Bladder microvascular endothelial cell (primary cell): Measurements from ENCODE around the gene GNAI3. TPM values are rescaled to one million over a fixed set of nuclear protein-coding genes. Genes with fewer than 3 reads are reported as not detected.

Experiments used
- total RNA-seq: library from RNA; depleted of rRNA; stranded (reverse); fragments of >200 nt; gene quantifications from 2 replicates; pipeline ENCODE4 v1.2.3, GENCODE V29; 2014

GNAI3 gene
- 11.5 and 18.3 TPM in 2 replicates for total RNA-seq

GRCh38 chr1:109548321-109549267 lies at the start of gene GNAI3:
Gene GNAI3 (plus strand): TSS chr1:109548615. CDS start chr1:109548721, 106 bp downstream.

DNA sequence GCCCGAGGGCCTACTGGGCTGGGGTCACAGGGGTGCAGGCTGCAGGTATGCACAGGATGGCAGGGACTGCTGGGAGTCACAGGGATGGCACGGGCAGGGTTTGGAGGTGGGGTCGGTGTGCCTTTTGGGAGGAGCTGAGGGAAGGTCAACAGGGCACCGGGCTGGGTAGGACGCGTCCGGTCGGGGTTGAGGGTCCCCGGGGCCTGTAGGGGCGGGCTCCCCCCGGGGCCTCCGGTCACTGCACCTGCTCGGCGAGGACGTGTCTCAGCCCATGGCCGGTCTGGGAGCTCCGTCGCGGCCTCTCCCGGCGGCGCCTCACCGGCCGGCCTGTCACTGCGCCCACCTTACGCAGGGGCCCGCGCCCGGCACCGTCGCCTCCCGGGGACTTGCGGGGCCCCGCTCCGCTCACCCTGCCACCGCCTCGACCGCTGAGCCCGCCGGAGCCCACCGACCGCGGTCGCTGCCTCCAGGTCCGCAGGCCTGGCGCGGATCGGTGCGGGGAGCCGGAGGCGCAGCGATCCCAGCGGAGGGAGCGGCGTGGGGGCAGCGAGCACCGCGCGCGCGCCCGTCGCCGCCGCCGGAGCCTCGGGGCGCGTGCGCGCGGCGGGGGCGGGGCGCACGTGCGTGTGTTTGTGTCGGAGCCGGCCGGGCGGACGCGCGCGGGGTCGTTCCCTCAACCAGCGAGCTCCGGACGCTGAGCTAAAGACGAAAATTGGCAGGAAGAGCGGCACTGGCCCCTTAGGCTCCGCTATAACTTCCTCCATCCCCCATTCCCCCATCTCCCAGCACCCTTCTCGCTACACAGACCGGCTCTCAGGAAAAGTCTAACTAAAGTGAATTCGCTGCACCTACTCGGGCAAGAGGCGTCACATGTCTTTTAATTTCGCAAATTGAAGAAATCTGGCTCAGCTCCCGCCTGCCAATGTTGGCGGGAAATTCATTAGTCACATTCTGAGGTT lies 39.0 kb upstream of the GNAI3 start, which contains the start of gene AMIGO1:
TSS of gene AMIGO1 (minus strand) at position 552 of the 959 bp plus-strand sequence. CDS start 815 bp downstream, outside the sequence.

DNA sequence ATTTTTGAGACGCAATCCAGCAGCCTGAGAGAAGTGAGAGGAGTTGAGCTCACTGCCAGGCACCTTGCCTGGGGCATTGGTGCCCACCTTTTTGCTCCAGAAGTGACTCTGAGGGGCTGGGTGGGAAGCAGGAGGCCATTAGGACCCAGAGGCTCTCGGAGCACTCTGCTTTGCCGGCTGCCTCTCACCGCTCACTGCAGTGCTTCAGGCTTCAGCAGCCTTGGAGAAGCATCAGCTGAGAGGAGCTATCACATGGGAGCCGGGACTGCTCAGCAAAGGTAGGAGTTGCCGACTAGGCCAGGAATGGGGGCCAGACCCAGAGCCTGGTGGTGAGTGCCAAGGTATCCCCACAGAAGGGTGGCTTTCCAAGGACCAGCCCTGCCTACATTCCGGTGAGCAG lies 8.7 kb upstream of the GNAI3 start, which contains the start of gene GPR61:
TSS of gene GPR61 (plus strand) at position 197 of the 400 bp plus-strand sequence. CDS start 3,151 bp downstream, outside the sequence.

GRCh38 chr1:109619576-109620400 lies 71.4 kb downstream of the GNAI3 start, which contains the start of the genes AMPD2 and GNAT2:
Gene AMPD2 (plus strand): TSS chr1:109619837. CDS start chr1:109621176, 1,339 bp downstream.
Gene GNAT2 (minus strand): TSS chr1:109619616. CDS start chr1:109612870, 6,746 bp downstream.

DNA sequence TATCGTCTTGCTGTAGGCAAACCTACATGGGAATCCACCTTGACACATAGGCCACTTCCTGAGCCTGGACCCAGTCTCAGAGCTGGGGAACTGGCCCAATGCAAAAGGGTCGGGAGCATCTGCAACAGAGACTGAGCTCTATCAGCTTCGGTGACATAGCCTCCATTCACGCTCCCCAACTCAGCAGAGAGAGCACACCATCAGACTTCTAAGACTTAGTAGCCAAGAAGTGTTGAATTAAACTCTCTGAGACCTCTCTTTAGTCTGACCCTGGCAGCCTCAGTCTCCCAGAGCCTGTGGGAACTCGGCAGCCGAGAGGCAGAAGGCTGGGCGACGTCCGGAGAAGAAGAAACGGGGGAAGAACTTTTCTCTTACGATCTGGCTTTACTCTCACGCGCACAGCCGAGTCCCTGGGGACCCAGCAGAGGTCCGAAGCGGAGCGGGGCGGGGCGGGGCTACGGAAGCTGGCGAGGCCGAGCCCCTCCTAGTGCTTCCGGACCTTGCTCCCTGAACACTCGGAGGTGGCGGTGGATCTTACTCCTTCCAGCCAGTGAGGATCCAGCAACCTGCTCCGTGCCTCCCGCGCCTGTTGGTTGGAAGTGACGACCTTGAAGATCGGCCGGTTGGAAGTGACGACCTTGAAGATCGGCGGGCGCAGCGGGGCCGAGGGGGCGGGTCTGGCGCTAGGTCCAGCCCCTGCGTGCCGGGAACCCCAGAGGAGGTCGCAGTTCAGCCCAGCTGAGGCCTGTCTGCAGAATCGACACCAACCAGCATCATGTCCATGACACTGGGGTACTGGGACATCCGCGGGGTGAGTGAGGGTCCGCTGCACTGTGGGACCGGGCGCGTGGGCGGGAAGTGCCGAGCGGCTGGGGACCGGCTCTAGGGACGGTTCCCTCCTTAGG lies 107.5 kb downstream of the GNAI3 start, which contains the start of gene GSTM4:
TSS of gene GSTM4 (plus strand) at position 485 of the 905 bp plus-strand sequence. CDS start at position 776, 291 bp downstream.

DNA sequence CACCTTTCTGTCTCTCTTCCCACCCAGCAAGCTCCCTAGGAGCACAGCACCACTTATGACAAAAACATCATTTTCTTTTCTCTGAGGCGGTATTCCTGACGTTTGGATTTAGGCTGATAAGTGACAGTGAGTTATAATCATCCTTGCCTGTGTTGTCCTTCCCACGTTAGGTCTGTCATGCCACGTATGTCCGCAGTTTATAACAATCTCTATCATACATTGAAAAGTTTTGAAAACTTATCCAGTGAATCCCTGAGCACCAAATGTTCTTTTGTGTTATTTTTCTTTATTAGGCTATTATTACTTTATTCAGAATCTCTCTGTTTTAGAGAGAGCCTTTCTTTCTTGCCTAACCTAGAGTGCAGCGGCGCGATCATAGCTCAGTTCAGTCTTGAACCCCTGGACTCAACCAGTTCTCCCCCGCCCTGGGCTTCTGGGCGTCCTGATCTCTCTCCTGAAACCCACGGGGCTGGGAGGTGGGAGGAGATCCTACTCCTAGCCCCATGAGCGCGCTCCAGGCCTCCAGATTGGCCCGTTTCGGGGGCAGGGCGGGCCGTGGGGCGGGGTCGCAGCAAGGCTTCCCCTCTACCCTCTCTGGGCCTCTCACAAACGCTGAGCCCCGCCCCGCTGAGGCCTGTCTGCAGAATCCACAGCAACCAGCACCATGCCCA lies 119.2 kb downstream of the GNAI3 start, which contains the start of gene GSTM2:
TSS of gene GSTM2 (plus strand) at position 606 of the 671 bp plus-strand sequence. CDS start at position 665, 59 bp downstream.

Other genes with a start within 250 kb of the GNAI3 start
- not detected in 2 replicates for gene MYBPHL, start 241.6 kb upstream of the GNAI3 start, total RNA-seq
- gene SORT1, start 150.7 kb upstream of the GNAI3 start, total RNA-seq, result 14.9 and 32.0 TPM in 2 replicates
- 36.8 and 48.5 TPM in 2 replicates for gene PSMA5, start 122.2 kb upstream of the GNAI3 start, total RNA-seq
- gene SYPL2, start 82.1 kb upstream of the GNAI3 start, total RNA-seq, result 0.13 TPM in 1 of 2 replicates, not detected in the other
- gene ATXN7L2, start 64.7 kb upstream of the GNAI3 start, total RNA-seq, result 0.49 and 1.2 TPM in 2 replicates
- gene CYB561D1, start 54.5 kb upstream of the GNAI3 start, total RNA-seq, result 2.8 and 7.0 TPM in 2 replicates
- gene AMIGO1, start 38.9 kb upstream of the GNAI3 start, total RNA-seq, result 0.16 and 3.0 TPM in 2 replicates
- gene GPR61, start 8.7 kb upstream of the GNAI3 start, total RNA-seq, result under 0.01 TPM in 1 of 2 replicates, not detected in the other
- gene GNAT2, start 71.0 kb downstream of the GNAI3 start, total RNA-seq, result 0.31 and 0.49 TPM in 2 replicates
- 28.2 and 46.6 TPM in 2 replicates for gene AMPD2, start 71.2 kb downstream of the GNAI3 start, total RNA-seq
- gene GSTM4, start 107.5 kb downstream of the GNAI3 start, total RNA-seq, result 1.3 and 3.8 TPM in 2 replicates
- gene GSTM2, start 119.4 kb downstream of the GNAI3 start, total RNA-seq, result 0.97 and 3.7 TPM in 2 replicates
- not detected in 2 replicates for gene GSTM1, start 139.2 kb downstream of the GNAI3 start, total RNA-seq
- not detected in 2 replicates for gene GSTM5, start 163.6 kb downstream of the GNAI3 start, total RNA-seq
- 16.8 and 27.5 TPM in 2 replicates for gene GSTM3, start 192.4 kb downstream of the GNAI3 start, total RNA-seq
- not detected in 2 replicates for gene EPS8L3, start 215.3 kb downstream of the GNAI3 start, total RNA-seq